NT2/D1 (cell line): ENCODE results near the gene C10orf90.

Experiments used
- SUZ12 ChIP-seq: IDR thresholded peaks from 2 replicates; pipeline ENCODE4 v1.6.1; 2011; ENCODE audit not compliant: insufficient read length, insufficient read depth; ENCODE audit errors: extremely low read depth
- YY1 ChIP-seq: IDR thresholded peaks from 2 replicates; pipeline ENCODE4 v1.6.1; 2011; ENCODE audit not compliant: insufficient read length, insufficient read depth

GRCh38 chr10:126409821-126410220, 260.7 kb downstream of the C10orf90 start:
- TF ChIP-seq YY1 (no peak), SUZ12 (no peak)
